Stimulated activated CD8-positive, alpha-beta memory T cell treated with anti-CD3 and anti-CD28 coated beads, Interleukin-4, amount 100 ng/mL, for 4 hours (primary cell): ENCODE data around the gene ATF4.

ENCODE experiments used
- DNase-seq, 2 donors: peaks; one replicate each; pipeline ENCODE4 v3.0.0-alpha.2; 2020; ENCODE audit warnings: low read depth in 2 of 2, low spot score in 1 of 2

Gene ATF4

GRCh38 chr22:39556970-39557841, 36.8 kb downstream of the ATF4 start:
- DNase-seq = no peak

GRCh38 chr22:39558254-39558727, 37.9 kb downstream of the ATF4 start:
- DNase-seq = no peak

- no peak for DNase-seq
Observed at GRCh38 chr22:39558950-39559349, 38.6 kb downstream of the ATF4 start.

- no peak for DNase-seq
Observed at GRCh38 chr22:39559456-39560105, 39.2 kb downstream of the ATF4 start.

- DNase-seq = no peak
Observed at GRCh38 chr22:39560127-39560526, 39.8 kb downstream of the ATF4 start.

- DNase-seq = no peak
Observed at GRCh38 chr22:39562839-39563489, 42.6 kb downstream of the ATF4 start.

GRCh38 chr22:39563571-39564428, 43.4 kb downstream of the ATF4 start:
- no peak for DNase-seq

GRCh38 chr22:39565414-39565944, 45.1 kb downstream of the ATF4 start:
- DNase-seq = no peak

GRCh38 chr22:39567135-39567946, 47.0 kb downstream of the ATF4 start:
- peak in 1 of 2 donors; percentile 4 for DNase-seq

GRCh38 chr22:39568278-39568981, 48.1 kb downstream of the ATF4 start:
- DNase-seq = no peak

GRCh38 chr22:39569066-39569465, 48.7 kb downstream of the ATF4 start:
- no peak for DNase-seq

- DNase-seq = no peak
Observed at GRCh38 chr22:39570226-39570625, 49.9 kb downstream of the ATF4 start.

- no peak for DNase-seq
Observed at GRCh38 chr22:39570665-39571064, 50.3 kb downstream of the ATF4 start, which contains the start of gene CACNA1I. CACNA1I (plus strand) TSS chr22:39570753; CDS start chr22:39570753, 0 bp downstream.

- no peak for DNase-seq
Observed at GRCh38 chr22:39571538-39571937, 51.2 kb downstream of the ATF4 start.
